ENCODE results near the gene CPZ.

CPZ gene

GRCh38 chr4:8581094-8581861, 11.3 kb upstream of the CPZ start:
- no peak for DNase-seq (ENCODE audit: low read depth)

GRCh38 chr4:8582016-8582415, 10.5 kb upstream of the CPZ start:
- no peak for DNase-seq (ENCODE audit: low read depth)

GRCh38 chr4:8582436-8582835, 10.1 kb upstream of the CPZ start:
- no peak for DNase-seq (ENCODE audit: low read depth)

- no peak for DNase-seq (ENCODE audit: low read depth)
Measured at GRCh38 chr4:8582941-8583654, 9.5 kb upstream of the CPZ start.

- no peak for DNase-seq (ENCODE audit: low read depth)
Measured at GRCh38 chr4:8583655-8584025, 8.9 kb upstream of the CPZ start.

- no peak for DNase-seq (ENCODE audit: low read depth)
Measured at GRCh38 chr4:8585186-8585585, 7.4 kb upstream of the CPZ start.

GRCh38 chr4:8585721-8586212, 6.8 kb upstream of the CPZ start:
- DNase-seq (ENCODE audit: low read depth), result no peak

- DNase-seq (ENCODE audit: low read depth), result no peak
Measured at GRCh38 chr4:8586246-8586645, 6.3 kb upstream of the CPZ start.

- DNase-seq (ENCODE audit: low read depth), result no peak
Measured at GRCh38 chr4:8586671-8587468, 5.7 kb upstream of the CPZ start.

- no peak for DNase-seq (ENCODE audit: low read depth)
Measured at GRCh38 chr4:8587469-8588195, 4.9 kb upstream of the CPZ start.

GRCh38 chr4:8588196-8588470, 4.4 kb upstream of the CPZ start:
- no peak for DNase-seq (ENCODE audit: low read depth)

- no peak for DNase-seq (ENCODE audit: low read depth)
Measured at GRCh38 chr4:8589336-8589735, 3.2 kb upstream of the CPZ start.

- no peak for DNase-seq (ENCODE audit: low read depth)
Measured at GRCh38 chr4:8589823-8590545, 2.6 kb upstream of the CPZ start.

- no peak for DNase-seq (ENCODE audit: low read depth)
Measured at GRCh38 chr4:8590546-8590880, 2.1 kb upstream of the CPZ start.

- no peak for DNase-seq (ENCODE audit: low read depth)
Measured at GRCh38 chr4:8591114-8591513, 1.5 kb upstream of the CPZ start.

GRCh38 chr4:8591626-8592365, 769 bp upstream of the CPZ start:
- DNase-seq (ENCODE audit: low read depth), result no peak

GRCh38 chr4:8593264-8594096, 915 bp downstream of the CPZ start:
- no peak for DNase-seq (ENCODE audit: low read depth)

- no peak for DNase-seq (ENCODE audit: low read depth)
Measured at GRCh38 chr4:8594097-8595038, 1.8 kb downstream of the CPZ start.
